ENCODE results near the gene TPH1.
A peak's percentile ranks its signal among the peaks of the same experiment; 100 is the strongest.

The TPH1 gene

GRCh38 chr11:18064450-18065054 is 18.5 kb upstream of the TPH1 start:
- H3K27me3 Mint-ChIP-seq = no peaks in the 10 kb centered on the region
- DNase-seq (ENCODE audit: low spot score in 2 of 2) = no peak
- H3K36me3 Mint-ChIP-seq (ENCODE audit: insufficient read depth) = no peaks in the 10 kb centered on the region
- H3K4me1 Mint-ChIP-seq = no peaks in the 10 kb centered on the region
- no peak for ATAC-seq (replicated peaks; ENCODE audit: extremely low read depth, poor library complexity, severe bottlenecking)
- H3K9me3 Mint-ChIP-seq = no peaks in the 10 kb centered on the region
- H3K4me3 Mint-ChIP-seq = no peak overlapping the region
- no peak overlapping the region for H3K27ac Mint-ChIP-seq (ENCODE audit: low read depth)

- DNase-seq (ENCODE audit: low spot score in 2 of 2) (no peak), ATAC-seq (replicated peaks; ENCODE audit: extremely low read depth, poor library complexity, severe bottlenecking) (no peak)
- Mint-ChIP-seq H3K27ac (ENCODE audit: low read depth) (no peak overlapping the region), H3K4me1 (no peaks in the 10 kb centered on the region), H3K27me3 (no peaks in the 10 kb centered on the region), H3K36me3 (ENCODE audit: insufficient read depth) (no peaks in the 10 kb centered on the region), H3K4me3 (no peak overlapping the region), H3K9me3 (no peaks in the 10 kb centered on the region)
Measured at GRCh38 chr11:18063862-18064434, 17.9 kb upstream of the TPH1 start.

- no peak for ATAC-seq (replicated peaks; ENCODE audit: extremely low read depth, poor library complexity, severe bottlenecking)
- DNase-seq (ENCODE audit: low spot score in 2 of 2) = no peak
- no peak overlapping the region for H3K4me3 Mint-ChIP-seq
- H3K36me3 Mint-ChIP-seq (ENCODE audit: insufficient read depth) = no peaks in the 10 kb centered on the region
- no peaks in the 10 kb centered on the region for H3K4me1 Mint-ChIP-seq
- no peaks in the 10 kb centered on the region for H3K27me3 Mint-ChIP-seq
- no peaks in the 10 kb centered on the region for H3K9me3 Mint-ChIP-seq
- H3K27ac Mint-ChIP-seq (ENCODE audit: low read depth) = no peak overlapping the region
Measured at GRCh38 chr11:18063125-18063524, 17.1 kb upstream of the TPH1 start.

GRCh38 chr11:18061351-18061750 is 15.3 kb upstream of the TPH1 start:
- H3K4me1 Mint-ChIP-seq = no peaks in the 10 kb centered on the region
- ATAC-seq (replicated peaks; ENCODE audit: extremely low read depth, poor library complexity, severe bottlenecking) (no peak), DNase-seq (ENCODE audit: low spot score in 2 of 2) (no peak)
- H3K27ac Mint-ChIP-seq (ENCODE audit: low read depth) = no peak overlapping the region
- H3K27me3 Mint-ChIP-seq = no peaks in the 10 kb centered on the region
- no peaks in the 10 kb centered on the region for H3K9me3 Mint-ChIP-seq
- no peak overlapping the region for H3K4me3 Mint-ChIP-seq
- no peaks in the 10 kb centered on the region for H3K36me3 Mint-ChIP-seq (ENCODE audit: insufficient read depth)

- DNase-seq (ENCODE audit: low spot score in 2 of 2) (no peak), ATAC-seq (replicated peaks; ENCODE audit: extremely low read depth, poor library complexity, severe bottlenecking) (no peak)
- Mint-ChIP-seq H3K9me3 (no peaks in the 10 kb centered on the region), H3K27me3 (no peaks in the 10 kb centered on the region), H3K36me3 (ENCODE audit: insufficient read depth) (no peaks in the 10 kb centered on the region), H3K4me3 (no peak overlapping the region), H3K4me1 (no peaks in the 10 kb centered on the region), H3K27ac (ENCODE audit: low read depth) (no peak overlapping the region)
Measured at GRCh38 chr11:18056561-18057181, 10.6 kb upstream of the TPH1 start.

- no peak for DNase-seq (ENCODE audit: low spot score in 2 of 2)
- no peaks in the 10 kb centered on the region for H3K9me3 Mint-ChIP-seq
- no peak overlapping the region for H3K4me3 Mint-ChIP-seq
- no peaks in the 10 kb centered on the region for H3K36me3 Mint-ChIP-seq (ENCODE audit: insufficient read depth)
- no peaks in the 10 kb centered on the region for H3K4me1 Mint-ChIP-seq
- no peak for ATAC-seq (replicated peaks; ENCODE audit: extremely low read depth, poor library complexity, severe bottlenecking)
- no peak overlapping the region for H3K27ac Mint-ChIP-seq (ENCODE audit: low read depth)
- H3K27me3 Mint-ChIP-seq = no peaks in the 10 kb centered on the region
Measured at GRCh38 chr11:18054511-18055103, 8.5 kb upstream of the TPH1 start.

GRCh38 chr11:18050848-18051247 is 4.8 kb upstream of the TPH1 start:
- Mint-ChIP-seq H3K9me3 (no peaks in the 10 kb centered on the region), H3K4me1 (no peaks in the 10 kb centered on the region), H3K36me3 (ENCODE audit: insufficient read depth) (no peaks in the 10 kb centered on the region), H3K4me3 (no peak overlapping the region), H3K27me3 (peaks cover 19% of the 10 kb centered on the region), H3K27ac (ENCODE audit: low read depth) (no peak overlapping the region)
- no peak for ATAC-seq (replicated peaks; ENCODE audit: extremely low read depth, poor library complexity, severe bottlenecking)
- no peak for DNase-seq (ENCODE audit: low spot score in 2 of 2)

- Mint-ChIP-seq H3K9me3 (no peaks in the 10 kb centered on the region), H3K36me3 (ENCODE audit: insufficient read depth) (no peaks in the 10 kb centered on the region), H3K27ac (ENCODE audit: low read depth) (no peak overlapping the region), H3K4me1 (no peaks in the 10 kb centered on the region), H3K27me3 (peaks cover 10% of the 10 kb centered on the region), H3K4me3 (no peak overlapping the region)
- ATAC-seq (replicated peaks; ENCODE audit: extremely low read depth, poor library complexity, severe bottlenecking) = no peak
- DNase-seq (ENCODE audit: low spot score in 2 of 2) = no peak
Measured at GRCh38 chr11:18036456-18036855, 9.6 kb downstream of the TPH1 start.

GRCh38 chr11:18027475-18027874 is 18.6 kb downstream of the TPH1 start:
- no peaks in the 10 kb centered on the region for H3K27me3 Mint-ChIP-seq
- DNase-seq (ENCODE audit: low spot score in 2 of 2) (no peak), ATAC-seq (replicated peaks; ENCODE audit: extremely low read depth, poor library complexity, severe bottlenecking) (no peak)
- H3K27ac Mint-ChIP-seq (ENCODE audit: low read depth) = no peak overlapping the region
- no peak overlapping the region for H3K4me3 Mint-ChIP-seq
- no peaks in the 10 kb centered on the region for H3K4me1 Mint-ChIP-seq
- no peaks in the 10 kb centered on the region for H3K36me3 Mint-ChIP-seq (ENCODE audit: insufficient read depth)
- no peaks in the 10 kb centered on the region for H3K9me3 Mint-ChIP-seq

GRCh38 chr11:18022419-18022818 is 23.6 kb downstream of the TPH1 start:
- ATAC-seq (replicated peaks; ENCODE audit: extremely low read depth, poor library complexity, severe bottlenecking) (no peak), DNase-seq (ENCODE audit: low spot score in 2 of 2) (no peak)
- Mint-ChIP-seq H3K27ac (ENCODE audit: low read depth) (no peak overlapping the region), H3K36me3 (ENCODE audit: insufficient read depth) (no peaks in the 10 kb centered on the region), H3K9me3 (no peaks in the 10 kb centered on the region), H3K27me3 (no peaks in the 10 kb centered on the region), H3K4me1 (no peaks in the 10 kb centered on the region), H3K4me3 (no peak overlapping the region)

- Mint-ChIP-seq H3K4me1 (peaks cover 6% of the 10 kb centered on the region), H3K27me3 (no peaks in the 10 kb centered on the region), H3K9me3 (no peaks in the 10 kb centered on the region), H3K27ac (ENCODE audit: low read depth) (no peak overlapping the region), H3K4me3 (no peak overlapping the region), H3K36me3 (ENCODE audit: insufficient read depth) (peaks cover 4% of the 10 kb centered on the region)
- ATAC-seq (replicated peaks; ENCODE audit: extremely low read depth, poor library complexity, severe bottlenecking) (no peak), DNase-seq (ENCODE audit: low spot score in 2 of 2) (no peak)
Measured at GRCh38 chr11:18019650-18020049, 26.4 kb downstream of the TPH1 start.

- Mint-ChIP-seq H3K9me3 (no peaks in the 10 kb centered on the region), H3K27ac (ENCODE audit: low read depth) (no peak overlapping the region), H3K4me1 (peaks cover 30% of the 10 kb centered on the region), H3K36me3 (ENCODE audit: insufficient read depth) (peaks cover 19% of the 10 kb centered on the region), H3K4me3 (no peak overlapping the region), H3K27me3 (no peaks in the 10 kb centered on the region)
- ATAC-seq (replicated peaks; ENCODE audit: extremely low read depth, poor library complexity, severe bottlenecking) = no peak
- DNase-seq (ENCODE audit: low spot score in 2 of 2) = no peak
Measured at GRCh38 chr11:18016789-18017188, 29.3 kb downstream of the TPH1 start.

- ATAC-seq (replicated peaks; ENCODE audit: extremely low read depth, poor library complexity, severe bottlenecking) = no peak
- Mint-ChIP-seq H3K27me3 (no peaks in the 10 kb centered on the region), H3K9me3 (no peaks in the 10 kb centered on the region), H3K4me3 (no peak overlapping the region), H3K4me1 (peaks cover 42% of the 10 kb centered on the region), H3K36me3 (ENCODE audit: insufficient read depth) (peaks cover 23% of the 10 kb centered on the region), H3K27ac (ENCODE audit: low read depth) (peak overlapping the region; percentile 26)
- no peak for DNase-seq (ENCODE audit: low spot score in 2 of 2)
Measured at GRCh38 chr11:18014876-18015275, 31.2 kb downstream of the TPH1 start.

Data from central memory CD8-positive, alpha-beta T cell (primary cell).